ENCODE data around the gene EPHA7.

EPHA7 gene

DNA sequence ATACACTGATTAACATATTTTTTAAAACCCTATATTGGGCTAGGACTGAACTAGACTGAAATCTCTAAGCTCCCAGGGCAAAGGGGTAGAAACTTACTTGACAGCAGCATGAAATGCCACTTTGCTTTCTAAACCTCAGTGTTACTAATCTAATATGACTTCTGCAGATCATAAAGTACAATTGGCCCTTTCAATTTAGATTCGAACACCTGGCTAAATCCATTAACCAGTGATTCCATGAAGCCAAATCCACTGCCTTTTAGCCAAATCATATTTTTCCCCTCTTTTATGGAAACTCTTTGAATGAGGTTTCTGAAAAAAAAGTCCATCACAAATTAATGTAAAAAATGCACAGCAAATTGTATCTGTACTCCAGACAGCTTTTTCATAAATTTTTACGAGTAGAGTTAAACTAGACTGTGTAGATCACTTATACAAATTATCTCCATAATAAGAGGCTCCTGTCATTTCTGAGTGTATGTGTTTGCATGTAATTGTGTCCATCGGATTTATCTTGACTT is 25.7 kb downstream of the EPHA7 start:
- H3K9ac ChIP-seq (ENCODE audit: low read length), result no peak overlapping the region
- H3K23ac ChIP-seq (ENCODE audit: low read length), result no peak overlapping the region
- no peak overlapping the region for H2BK12ac ChIP-seq (ENCODE audit: low read length)
- no peak overlapping the region for H3K27ac ChIP-seq (ENCODE audit: low read depth, low read length)
- H3K14ac ChIP-seq (ENCODE audit: low read length), result no peak overlapping the region
- H3K27me3 ChIP-seq (ENCODE audit: insufficient read depth, low read length), result no peaks in the 10 kb centered on the region
- H3K79me1 ChIP-seq (ENCODE audit: low read length), result no peaks in the 10 kb centered on the region
- no peaks in the 10 kb centered on the region for H3K9me3 ChIP-seq (ENCODE audit: insufficient read depth, low read depth, low read length)
- H3K79me2 ChIP-seq (ENCODE audit: control insufficient read depth, insufficient read depth, low read length, poor library complexity), result no peaks in the 10 kb centered on the region
- no peak overlapping the region for H2AK5ac ChIP-seq (ENCODE audit: low read length)
- H3K18ac ChIP-seq (ENCODE audit: low read length), result no peak overlapping the region
- H3K4me2 ChIP-seq (ENCODE audit: low read length), result no peak overlapping the region
- H4K8ac ChIP-seq (ENCODE audit: low read depth, low read length), result no peak overlapping the region
- no CpG with 5 or more reads among the region's 3 CpGs for WGBS (ENCODE audit: extremely low coverage, insufficient coverage, insufficient read length)
- H2AFZ ChIP-seq (ENCODE audit: insufficient read depth, low read length, poor library complexity), result no peak overlapping the region
- H3K4me1 ChIP-seq (ENCODE audit: control insufficient read depth in 1 of 2, insufficient read depth in 2 of 2, low read length in 2 of 2), result no peaks in the 10 kb centered on the region
- H2BK5ac ChIP-seq (ENCODE audit: low read depth, low read length, poor library complexity), result no peak overlapping the region
- no peak overlapping the region for H2BK120ac ChIP-seq (ENCODE audit: insufficient read depth, low read length, poor library complexity)
- H3K36me3 ChIP-seq (ENCODE audit: control insufficient read depth in 1 of 2, insufficient read depth in 2 of 2, low read length in 2 of 2), result no peaks in the 10 kb centered on the region
- H4K91ac ChIP-seq (ENCODE audit: low read depth, low read length), result no peak overlapping the region
- no peak overlapping the region for H3K4me3 ChIP-seq (ENCODE audit: low read depth, low read length)
- H4K12ac ChIP-seq (ENCODE audit: low read depth, low read length), result no peak overlapping the region
- H3K4ac ChIP-seq (ENCODE audit: low read depth, low read length), result no peak overlapping the region
- DNase-seq, result no peak

DNA sequence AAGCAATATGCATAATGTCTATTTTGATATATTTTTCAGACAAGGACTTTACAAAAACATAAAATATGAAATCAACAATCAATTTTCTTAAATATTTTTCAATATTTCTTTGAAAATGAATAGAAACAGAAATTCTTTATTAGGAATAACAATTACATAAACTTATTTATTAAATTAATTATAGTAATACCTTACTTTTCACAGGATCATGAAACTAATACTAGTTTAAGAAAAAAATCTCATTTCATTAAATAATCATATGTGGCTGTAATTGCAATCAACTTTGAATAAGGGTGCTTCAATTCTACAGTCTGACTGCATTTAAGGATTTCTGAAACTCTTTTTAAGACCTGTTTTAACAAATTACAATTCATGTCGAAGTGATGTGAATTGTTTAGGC is 26.6 kb downstream of the EPHA7 start:
- H3K4ac ChIP-seq (ENCODE audit: low read depth, low read length), result no peak overlapping the region
- no CpG with 5 or more reads among the region's 1 CpG for WGBS (ENCODE audit: extremely low coverage, insufficient coverage, insufficient read length)
- no peaks in the 10 kb centered on the region for H3K79me1 ChIP-seq (ENCODE audit: low read length)
- DNase-seq, result no peak
- H4K12ac ChIP-seq (ENCODE audit: low read depth, low read length), result no peak overlapping the region
- H3K4me1 ChIP-seq (ENCODE audit: control insufficient read depth in 1 of 2, insufficient read depth in 2 of 2, low read length in 2 of 2), result no peaks in the 10 kb centered on the region
- no peak overlapping the region for H2BK12ac ChIP-seq (ENCODE audit: low read length)
- no peaks in the 10 kb centered on the region for H3K36me3 ChIP-seq (ENCODE audit: control insufficient read depth in 1 of 2, insufficient read depth in 2 of 2, low read length in 2 of 2)
- no peak overlapping the region for H2AFZ ChIP-seq (ENCODE audit: insufficient read depth, low read length, poor library complexity)
- no peak overlapping the region for H2BK5ac ChIP-seq (ENCODE audit: low read depth, low read length, poor library complexity)
- H3K27ac ChIP-seq (ENCODE audit: low read depth, low read length), result no peak overlapping the region
- no peak overlapping the region for H2BK120ac ChIP-seq (ENCODE audit: insufficient read depth, low read length, poor library complexity)
- no peaks in the 10 kb centered on the region for H3K27me3 ChIP-seq (ENCODE audit: insufficient read depth, low read length)
- no peak overlapping the region for H4K8ac ChIP-seq (ENCODE audit: low read depth, low read length)
- no peak overlapping the region for H3K4me3 ChIP-seq (ENCODE audit: low read depth, low read length)
- no peak overlapping the region for H3K4me2 ChIP-seq (ENCODE audit: low read length)
- H3K9ac ChIP-seq (ENCODE audit: low read length), result no peak overlapping the region
- H2AK5ac ChIP-seq (ENCODE audit: low read length), result no peak overlapping the region
- no peak overlapping the region for H3K23ac ChIP-seq (ENCODE audit: low read length)
- H3K18ac ChIP-seq (ENCODE audit: low read length), result no peak overlapping the region
- no peak overlapping the region for H3K14ac ChIP-seq (ENCODE audit: low read length)
- H4K91ac ChIP-seq (ENCODE audit: low read depth, low read length), result no peak overlapping the region
- no peaks in the 10 kb centered on the region for H3K79me2 ChIP-seq (ENCODE audit: control insufficient read depth, insufficient read depth, low read length, poor library complexity)
- no peaks in the 10 kb centered on the region for H3K9me3 ChIP-seq (ENCODE audit: insufficient read depth, low read depth, low read length)

DNA sequence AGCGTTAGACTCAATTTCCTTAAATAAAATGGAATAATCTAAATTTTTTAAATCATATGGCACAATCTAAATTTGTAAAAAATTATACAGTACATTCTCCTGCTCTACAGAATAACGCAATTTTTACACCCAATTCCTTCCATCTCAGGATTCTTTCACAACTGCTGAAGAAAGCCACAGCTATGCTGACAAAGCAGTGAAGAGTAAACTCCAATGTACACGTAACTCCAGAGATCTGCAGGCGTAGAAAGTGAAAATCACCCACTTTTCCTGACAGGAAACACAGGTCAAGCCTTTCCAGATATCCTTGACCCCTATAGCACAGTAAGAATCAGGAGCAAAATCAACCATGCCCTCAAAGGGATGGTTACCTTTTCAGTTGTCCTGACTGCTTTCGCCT is 27.4 kb downstream of the EPHA7 start:
- Histone ChIP-seq H3K4me2 (ENCODE audit: low read length) (no peak overlapping the region), H4K91ac (ENCODE audit: low read depth, low read length) (no peak overlapping the region), H2AK5ac (ENCODE audit: low read length) (no peak overlapping the region), H3K9ac (ENCODE audit: low read length) (no peak overlapping the region), H4K8ac (ENCODE audit: low read depth, low read length) (no peak overlapping the region), H2BK120ac (ENCODE audit: insufficient read depth, low read length, poor library complexity) (no peak overlapping the region), H3K79me1 (ENCODE audit: low read length) (no peaks in the 10 kb centered on the region), H3K14ac (ENCODE audit: low read length) (no peak overlapping the region), H3K27ac (ENCODE audit: low read depth, low read length) (no peak overlapping the region), H2BK12ac (ENCODE audit: low read length) (no peak overlapping the region), H3K4me3 (ENCODE audit: low read depth, low read length) (no peak overlapping the region), H3K9me3 (ENCODE audit: insufficient read depth, low read depth, low read length) (no peaks in the 10 kb centered on the region), H3K27me3 (ENCODE audit: insufficient read depth, low read length) (no peaks in the 10 kb centered on the region), H3K79me2 (ENCODE audit: control insufficient read depth, insufficient read depth, low read length, poor library complexity) (no peaks in the 10 kb centered on the region), H3K36me3 (ENCODE audit: control insufficient read depth in 1 of 2, insufficient read depth in 2 of 2, low read length in 2 of 2) (no peaks in the 10 kb centered on the region), H3K23ac (ENCODE audit: low read length) (no peak overlapping the region), H2AFZ (ENCODE audit: insufficient read depth, low read length, poor library complexity) (no peak overlapping the region), H3K4ac (ENCODE audit: low read depth, low read length) (no peak overlapping the region), H4K12ac (ENCODE audit: low read depth, low read length) (no peak overlapping the region), H3K4me1 (ENCODE audit: control insufficient read depth in 1 of 2, insufficient read depth in 2 of 2, low read length in 2 of 2) (no peaks in the 10 kb centered on the region), H2BK5ac (ENCODE audit: low read depth, low read length, poor library complexity) (no peak overlapping the region), H3K18ac (ENCODE audit: low read length) (no peak overlapping the region)
- no CpG with 5 or more reads among the region's 5 CpGs for WGBS (ENCODE audit: extremely low coverage, insufficient coverage, insufficient read length)
- DNase-seq, result no peak

DNA sequence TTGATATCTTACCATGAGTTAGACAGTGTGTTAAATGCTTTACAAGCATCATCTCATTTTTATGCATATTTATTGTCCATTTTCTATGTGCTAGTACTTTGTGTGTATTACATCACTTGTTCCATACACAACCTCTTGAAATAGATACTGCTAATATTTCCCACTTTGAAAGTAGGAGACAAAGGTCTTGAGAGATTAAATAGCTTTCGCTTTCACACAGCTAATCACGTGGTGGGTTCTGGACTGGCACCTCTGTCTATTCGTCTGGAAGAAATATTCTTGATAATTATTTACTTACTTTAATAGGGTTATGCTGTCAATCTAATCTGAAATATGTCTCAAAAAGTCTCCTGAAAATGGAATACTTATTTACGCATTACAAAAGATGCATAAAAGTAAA is 30.2 kb downstream of the EPHA7 start:
- no peaks in the 10 kb centered on the region for H3K79me2 ChIP-seq (ENCODE audit: control insufficient read depth, insufficient read depth, low read length, poor library complexity)
- H2AK5ac ChIP-seq (ENCODE audit: low read length), result no peak overlapping the region
- H3K27ac ChIP-seq (ENCODE audit: low read depth, low read length), result no peak overlapping the region
- no peak overlapping the region for H2BK120ac ChIP-seq (ENCODE audit: insufficient read depth, low read length, poor library complexity)
- H3K14ac ChIP-seq (ENCODE audit: low read length), result no peak overlapping the region
- no peak overlapping the region for H4K91ac ChIP-seq (ENCODE audit: low read depth, low read length)
- H2AFZ ChIP-seq (ENCODE audit: insufficient read depth, low read length, poor library complexity), result no peak overlapping the region
- no CpG with 5 or more reads among the region's 4 CpGs for WGBS (ENCODE audit: extremely low coverage, insufficient coverage, insufficient read length)
- DNase-seq, result no peak
- H3K27me3 ChIP-seq (ENCODE audit: insufficient read depth, low read length), result no peaks in the 10 kb centered on the region
- no peak overlapping the region for H3K23ac ChIP-seq (ENCODE audit: low read length)
- no peak overlapping the region for H3K4me2 ChIP-seq (ENCODE audit: low read length)
- no peak overlapping the region for H3K9ac ChIP-seq (ENCODE audit: low read length)
- no peaks in the 10 kb centered on the region for H3K9me3 ChIP-seq (ENCODE audit: insufficient read depth, low read depth, low read length)
- H3K79me1 ChIP-seq (ENCODE audit: low read length), result no peaks in the 10 kb centered on the region
- no peaks in the 10 kb centered on the region for H3K4me1 ChIP-seq (ENCODE audit: control insufficient read depth in 1 of 2, insufficient read depth in 2 of 2, low read length in 2 of 2)
- H3K4me3 ChIP-seq (ENCODE audit: low read depth, low read length), result no peak overlapping the region
- H3K4ac ChIP-seq (ENCODE audit: low read depth, low read length), result no peak overlapping the region
- no peaks in the 10 kb centered on the region for H3K36me3 ChIP-seq (ENCODE audit: control insufficient read depth in 1 of 2, insufficient read depth in 2 of 2, low read length in 2 of 2)
- H2BK5ac ChIP-seq (ENCODE audit: low read depth, low read length, poor library complexity), result no peak overlapping the region
- no peak overlapping the region for H3K18ac ChIP-seq (ENCODE audit: low read length)
- H2BK12ac ChIP-seq (ENCODE audit: low read length), result no peak overlapping the region
- no peak overlapping the region for H4K12ac ChIP-seq (ENCODE audit: low read depth, low read length)
- H4K8ac ChIP-seq (ENCODE audit: low read depth, low read length), result no peak overlapping the region

Data from trophoblast cell (in vitro differentiated cells and primary cell).